Kidney (tissue), 14 donors: Measurements from ENCODE around the gene RARG. TPM values are rescaled to one million over a fixed set of nuclear protein-coding genes. Genes with fewer than 3 reads are reported as not detected.

Experiments used
- DNase-seq, 5 donors: peaks; one replicate each; pipeline ENCODE4 v3.0.0-alpha.2; 2013 to 2020
- FAIRE-seq: peaks from 2 replicates; lab custom pipeline; 2012; peaks lifted over from hg19 to GRCh38; lab: Jason Lieb, UNC
- H3K27ac ChIP-seq, 2 donors: one replicate each; pipeline ENCODE4 v1.7.0; 2013; ENCODE audit warnings: low read depth in 2 of 2, low read length in 2 of 2, inconsistent platforms in 1 of 2
- H3K27me3 ChIP-seq: one replicate; pipeline ENCODE4 v1.7.1; 2013; ENCODE audit warnings: low read length, inconsistent platforms; ENCODE audit not compliant: control insufficient read depth, insufficient read depth
- H3K36me3 ChIP-seq, 3 donors: one replicate each; pipeline versions ENCODE4 v1.7.0 to v1.7.1; 2013; ENCODE audit warnings: low read length in 3 of 3, control low read depth in 1 of 3, inconsistent platforms in 1 of 3; ENCODE audit not compliant: insufficient read depth in 3 of 3, control insufficient read depth in 2 of 3
- H3K4me1 ChIP-seq, 3 donors: one replicate each; pipeline versions ENCODE4 v1.7.0 to v1.7.1; 2013; ENCODE audit warnings: low read length in 3 of 3, inconsistent platforms in 1 of 3, low read depth in 1 of 3; ENCODE audit not compliant: control insufficient read depth in 2 of 3, insufficient read depth in 2 of 3
- H3K4me3 ChIP-seq, 3 donors: one replicate each; pipeline versions ENCODE4 v1.7.0 to v1.8.1; 2013; ENCODE audit warnings: low read length in 3 of 3, control low read depth in 1 of 3, inconsistent platforms in 1 of 3
- H3K9ac ChIP-seq, 3 donors: one replicate each; pipeline versions ENCODE4 v1.7.0 to v1.7.1; 2013; ENCODE audit warnings: low read length in 3 of 3, control low read depth in 1 of 3, inconsistent platforms in 1 of 3
- H3K9me3 ChIP-seq, 3 donors: one replicate each; pipeline versions ENCODE4 v1.7.0 to v1.7.1; 2013; ENCODE audit warnings: low read length in 3 of 3, control low read depth in 1 of 3, inconsistent platforms in 1 of 3; ENCODE audit not compliant: control insufficient read depth in 2 of 3, insufficient read depth in 1 of 3
- intact Hi-C: fragments of 100-400 bp; cut with DNase I; formaldehyde crosslinking; loops from one replicate; pipeline ENCODE4 v1.11.1; 2022
- polyA plus RNA-seq: library from polyadenylated mRNA; stranded (reverse); fragments of 350-450 nt; fragmentation: Illumina TruSeq; extraction: RNeasy Lipid Tissue Mini Kit (QIAGEN cat#74804); gene quantifications from one replicate; pipeline ENCODE4 v1.2.3, GENCODE V29; 2014; ENCODE audit warnings: low read depth, low replicate concordance; ENCODE audit not compliant: insufficient read depth
- total RNA-seq: library from RNA; stranded (reverse); fragmentation: NEBNext Ultra II Directional; extraction: Animal tissue kit (Norgen Biotek cat#: 25700); gene quantifications from one replicate; pipeline ENCODE4 v1.2.1, GENCODE V29; 2021
- TF ChIP-seq, protein P1 (sequence below): IDR thresholded peaks from 3 replicates; pipeline ENCODE4 v1.5.1; 2012; ENCODE audit warnings: mild to moderate bottlenecking, moderate library complexity, borderline replicate concordance; ENCODE audit not compliant: insufficient read depth; ENCODE audit errors: extremely low read depth
- donor health status: control.
- donor health status: control.
- donor health status: control.
- donor health status: control.
- donor health status: control.
- donor health status: DM: yes; HTN: yes; CAD: no.
- donor health status: Normal renal cell carcinoma (clear cell type).

The RARG gene
- total and polyA plus RNA-seq, 2 donors from 2014 or later = 13.2 to 34.1 TPM

DNA sequence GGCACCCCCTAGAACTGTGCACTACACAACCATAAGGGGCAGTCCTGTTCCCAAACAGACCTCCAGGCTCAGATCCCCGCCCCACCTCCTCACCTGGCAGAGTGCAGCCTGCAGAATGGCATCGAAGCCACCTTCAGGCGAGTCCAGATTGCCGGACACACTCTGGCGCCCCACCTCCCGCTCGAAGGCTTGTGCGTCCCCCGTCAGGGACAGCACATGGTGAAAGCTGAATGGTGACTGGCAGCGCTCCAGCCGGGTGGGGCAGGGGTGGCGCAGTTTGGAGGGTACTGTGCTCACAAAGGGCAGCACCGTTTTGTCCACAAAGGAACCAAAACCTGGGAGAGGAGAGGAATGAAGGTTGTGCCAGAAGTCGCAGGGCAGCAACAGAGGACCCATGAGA, 35.5 kb downstream of the RARG start:
- no peaks in the 10 kb centered on the region for H3K27me3 ChIP-seq
- no peaks in the 10 kb centered on the region for H3K36me3 ChIP-seq
- TF ChIP-seq, protein P1, sequence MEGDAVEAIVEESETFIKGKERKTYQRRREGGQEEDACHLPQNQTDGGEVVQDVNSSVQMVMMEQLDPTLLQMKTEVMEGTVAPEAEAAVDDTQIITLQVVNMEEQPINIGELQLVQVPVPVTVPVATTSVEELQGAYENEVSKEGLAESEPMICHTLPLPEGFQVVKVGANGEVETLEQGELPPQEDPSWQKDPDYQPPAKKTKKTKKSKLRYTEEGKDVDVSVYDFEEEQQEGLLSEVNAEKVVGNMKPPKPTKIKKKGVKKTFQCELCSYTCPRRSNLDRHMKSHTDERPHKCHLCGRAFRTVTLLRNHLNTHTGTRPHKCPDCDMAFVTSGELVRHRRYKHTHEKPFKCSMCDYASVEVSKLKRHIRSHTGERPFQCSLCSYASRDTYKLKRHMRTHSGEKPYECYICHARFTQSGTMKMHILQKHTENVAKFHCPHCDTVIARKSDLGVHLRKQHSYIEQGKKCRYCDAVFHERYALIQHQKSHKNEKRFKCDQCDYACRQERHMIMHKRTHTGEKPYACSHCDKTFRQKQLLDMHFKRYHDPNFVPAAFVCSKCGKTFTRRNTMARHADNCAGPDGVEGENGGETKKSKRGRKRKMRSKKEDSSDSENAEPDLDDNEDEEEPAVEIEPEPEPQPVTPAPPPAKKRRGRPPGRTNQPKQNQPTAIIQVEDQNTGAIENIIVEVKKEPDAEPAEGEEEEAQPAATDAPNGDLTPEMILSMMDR = no peak
- intact Hi-C loops = loop anchor here (10.0 kb wide), 1 partner anchor 132 kb away; no protein-coding TSS in a partner anchor
- peaks cover 0 to 14% (median 11%) of the 10 kb centered on the region in 3 donors for H3K4me1 ChIP-seq
- no peak overlapping the region for H3K27ac ChIP-seq
- FAIRE-seq (no peak), DNase-seq (no peak)
- no peaks in the 10 kb centered on the region for H3K9me3 ChIP-seq
- no peak overlapping the region for H3K9ac ChIP-seq
- H3K4me3 ChIP-seq = no peak overlapping the region

DNA sequence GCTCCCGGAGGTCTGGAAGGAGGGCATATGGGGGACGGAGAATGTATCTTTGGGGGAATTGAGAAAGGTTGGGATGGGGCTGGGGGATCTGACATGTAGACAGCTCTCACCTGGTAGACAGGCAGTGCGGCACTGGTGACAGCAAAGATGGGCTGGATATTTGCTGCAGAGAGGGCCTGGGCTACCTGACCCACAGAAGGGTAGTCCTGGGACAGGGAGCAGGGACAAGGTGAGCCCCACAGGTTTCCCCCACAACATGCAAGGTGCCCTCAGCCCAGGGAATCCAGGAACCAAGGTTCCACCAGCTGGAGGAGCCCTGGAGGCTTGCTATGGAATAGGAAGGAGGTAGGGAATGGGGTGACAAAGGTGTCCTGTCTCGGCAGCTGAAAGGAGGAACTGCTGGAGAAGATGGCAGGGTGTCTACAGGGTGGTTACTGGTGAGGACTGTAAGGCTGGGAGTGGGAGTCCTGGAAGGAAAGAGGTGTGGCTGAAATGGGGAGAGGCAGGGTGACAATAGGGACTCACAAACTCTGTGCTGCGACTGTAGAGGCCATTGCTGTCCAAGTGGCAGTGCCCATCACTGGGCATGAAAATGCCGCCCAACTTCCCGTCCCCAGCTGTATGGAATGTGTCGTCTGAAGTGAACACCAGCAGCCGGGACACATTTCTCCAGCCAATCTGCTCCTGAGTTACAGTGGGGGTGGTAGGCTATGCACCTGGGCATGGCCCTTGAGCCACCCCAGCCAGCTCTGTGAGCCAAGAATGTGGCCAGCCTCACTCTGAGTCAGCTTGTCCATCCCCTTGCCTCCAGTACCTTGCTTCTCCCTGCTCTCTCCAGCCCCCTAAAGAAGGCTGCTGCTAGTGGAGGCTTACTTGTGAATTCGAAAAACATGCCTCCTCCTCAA, 36.2 kb downstream of the RARG start:
- DNase-seq = no peak
- H3K36me3 ChIP-seq = no peaks in the 10 kb centered on the region
- TF ChIP-seq, protein P1 = no peak
- H3K27me3 ChIP-seq = no peaks in the 10 kb centered on the region
- intact Hi-C loops = loop anchor here (10.0 kb wide), 1 partner anchor 131 kb away; no protein-coding TSS in a partner anchor
- H3K4me1 ChIP-seq = peaks cover 0 to 14% (median 11%) of the 10 kb centered on the region in 3 donors
- H3K4me3 ChIP-seq = no peak overlapping the region
- no peaks in the 10 kb centered on the region for H3K9me3 ChIP-seq
- H3K9ac ChIP-seq = no peak overlapping the region
- no peak for FAIRE-seq
- no peak overlapping the region for H3K27ac ChIP-seq

DNA sequence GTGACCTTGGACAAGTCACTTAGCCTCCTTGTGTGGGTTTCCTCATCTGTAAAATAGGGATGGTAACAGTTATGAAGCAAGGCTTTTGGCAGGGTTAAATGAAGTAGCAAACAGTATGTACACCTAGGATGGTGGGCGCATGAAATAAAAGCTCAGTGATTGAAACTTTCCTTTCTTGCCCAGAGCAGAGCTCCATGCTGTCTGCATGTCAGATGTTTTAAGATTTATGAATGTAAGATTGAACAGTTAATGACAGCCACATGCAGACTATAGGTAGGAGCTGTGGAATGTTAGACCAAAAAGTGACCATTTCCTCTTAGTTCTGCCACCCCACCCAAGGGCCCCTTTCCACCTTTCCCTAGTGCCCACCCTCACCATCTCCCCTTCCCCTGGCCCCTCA, 37.0 kb downstream of the RARG start:
- Histone ChIP-seq H3K9me3 (no peaks in the 10 kb centered on the region), H3K27ac (no peak overlapping the region), H3K27me3 (no peaks in the 10 kb centered on the region), H3K4me1 (peaks cover 0 to 15% (median 14%) of the 10 kb centered on the region in 3 donors), H3K9ac (no peak overlapping the region), H3K4me3 (no peak overlapping the region), H3K36me3 (no peaks in the 10 kb centered on the region)
- TF ChIP-seq, protein P1 = no peak
- intact Hi-C loops = loop anchor here (10.0 kb wide), 1 partner anchor 130 kb away; no protein-coding TSS in a partner anchor
- DNase-seq (no peak), FAIRE-seq (no peak)
